Cardiac muscle cell (in vitro differentiated cells and primary cell): Measurements from ENCODE around the gene MEGF11. TPM values are rescaled to one million over a fixed set of nuclear protein-coding genes. Genes with fewer than 3 reads are reported as not detected.

Experiments used
- DNase-seq, 2 donors: peaks; one replicate each; pipeline versions ENCODE4 v3.0.0 to v3.0.0-alpha.2; 2010 to 2017; ENCODE audit warnings: low read depth in 1 of 2, low spot score in 1 of 2
- H3K27ac ChIP-seq: fragments of 200-600 bp; sonication (generic); 2 replicates; pipeline ENCODE4 v1.5.1; 2016
- H3K27me3 ChIP-seq: fragments of 200-600 bp; sonication (generic); 2 replicates; pipeline ENCODE4 v1.6.0; 2016; ENCODE audit warnings: control low read depth
- H3K36me3 ChIP-seq: fragments of 200-600 bp; sonication (generic); 2 replicates; pipeline ENCODE4 v1.5.1; 2016; ENCODE audit warnings: control low read depth
- H3K4me1 ChIP-seq: fragments of 200-600 bp; sonication (generic); 2 replicates; pipeline ENCODE4 v1.8.1; 2017; ENCODE audit warnings: low read depth, mild to moderate bottlenecking, mixed run types
- H3K4me3 ChIP-seq: fragments of 200-600 bp; sonication (generic); 2 replicates; pipeline ENCODE4 v1.5.1; 2016; ENCODE audit warnings: mild to moderate bottlenecking
- H3K9me3 ChIP-seq: fragments of 200-600 bp; sonication (generic); 2 replicates; pipeline ENCODE4 v1.5.1; 2017; ENCODE audit warnings: low read depth, mild to moderate bottlenecking, control low read depth
- polyA plus RNA-seq: library from polyadenylated mRNA; unstranded; fragments of >200 nt; fragmentation: Nextera tagmentation; extraction: Ambion mirVana; gene quantifications from 2 replicates; pipeline ENCODE4 v1.2.1, GENCODE V29; 2016
- total RNA-seq: library from RNA; depleted of rRNA; stranded (reverse); fragments of >200 nt; gene quantifications from 2 replicates; pipeline ENCODE4 v1.2.3, GENCODE V29; 2016
- TF ChIP-seq, protein P1 (sequence below): IDR thresholded peaks from 2 replicates; pipeline ENCODE4 v1.5.1; 2012; ENCODE audit warnings: low read depth, mild to moderate bottlenecking, low read length

The MEGF11 gene
- total and polyA plus RNA-seq, 2 experiments from 2014 or later = 0.30 TPM; not detected in 1

DNA sequence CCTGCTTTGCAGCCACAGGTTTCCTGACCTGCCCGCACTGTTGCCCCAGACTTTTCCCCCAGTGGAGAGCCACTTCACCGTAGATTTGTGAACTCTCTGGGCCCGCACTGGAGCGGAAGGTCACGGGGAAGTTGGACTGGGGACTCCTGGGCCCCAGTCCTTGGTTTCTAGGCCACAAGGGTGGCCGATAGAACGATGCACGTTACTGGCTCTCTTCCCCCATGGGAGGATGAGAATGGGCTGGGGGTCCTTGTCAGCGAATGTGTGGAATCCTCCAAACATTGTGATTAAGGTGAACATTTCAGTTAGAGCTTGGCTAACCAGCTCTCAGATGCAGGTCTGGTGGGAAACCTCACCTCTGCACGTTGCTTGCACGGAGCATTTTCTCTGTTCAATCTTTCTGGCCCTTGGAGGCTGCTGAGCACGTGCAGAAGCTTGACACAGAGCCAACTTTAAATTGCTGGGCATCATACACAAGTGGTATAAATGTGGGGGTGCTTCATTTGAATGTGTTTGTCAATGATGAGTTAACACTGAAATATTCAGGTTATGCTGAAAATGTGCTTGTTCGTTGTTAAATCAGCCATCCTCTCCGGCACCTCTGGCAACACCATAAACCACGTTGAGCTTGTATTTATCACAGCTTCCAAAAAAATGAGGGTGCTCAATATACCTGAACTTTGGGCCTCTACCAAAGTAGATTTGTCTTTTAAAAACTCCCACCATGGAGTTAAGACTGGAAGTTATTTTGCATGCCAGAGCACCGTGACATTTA is 40.8 kb upstream of the MEGF11 start:
- peaks cover 2% of the 10 kb centered on the region for H3K27me3 ChIP-seq
- peak; percentile 41 to 83 for DNase-seq
- H3K4me1 ChIP-seq = peaks cover 30% of the 10 kb centered on the region
- H3K9me3 ChIP-seq = no peaks in the 10 kb centered on the region
- peaks cover 3% of the 10 kb centered on the region for H3K36me3 ChIP-seq
- H3K4me3 ChIP-seq = peak overlapping the region; percentile 43
- peak overlapping the region; percentile 91 for H3K27ac ChIP-seq
- TF ChIP-seq, protein P1, sequence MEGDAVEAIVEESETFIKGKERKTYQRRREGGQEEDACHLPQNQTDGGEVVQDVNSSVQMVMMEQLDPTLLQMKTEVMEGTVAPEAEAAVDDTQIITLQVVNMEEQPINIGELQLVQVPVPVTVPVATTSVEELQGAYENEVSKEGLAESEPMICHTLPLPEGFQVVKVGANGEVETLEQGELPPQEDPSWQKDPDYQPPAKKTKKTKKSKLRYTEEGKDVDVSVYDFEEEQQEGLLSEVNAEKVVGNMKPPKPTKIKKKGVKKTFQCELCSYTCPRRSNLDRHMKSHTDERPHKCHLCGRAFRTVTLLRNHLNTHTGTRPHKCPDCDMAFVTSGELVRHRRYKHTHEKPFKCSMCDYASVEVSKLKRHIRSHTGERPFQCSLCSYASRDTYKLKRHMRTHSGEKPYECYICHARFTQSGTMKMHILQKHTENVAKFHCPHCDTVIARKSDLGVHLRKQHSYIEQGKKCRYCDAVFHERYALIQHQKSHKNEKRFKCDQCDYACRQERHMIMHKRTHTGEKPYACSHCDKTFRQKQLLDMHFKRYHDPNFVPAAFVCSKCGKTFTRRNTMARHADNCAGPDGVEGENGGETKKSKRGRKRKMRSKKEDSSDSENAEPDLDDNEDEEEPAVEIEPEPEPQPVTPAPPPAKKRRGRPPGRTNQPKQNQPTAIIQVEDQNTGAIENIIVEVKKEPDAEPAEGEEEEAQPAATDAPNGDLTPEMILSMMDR = no peak

DNA sequence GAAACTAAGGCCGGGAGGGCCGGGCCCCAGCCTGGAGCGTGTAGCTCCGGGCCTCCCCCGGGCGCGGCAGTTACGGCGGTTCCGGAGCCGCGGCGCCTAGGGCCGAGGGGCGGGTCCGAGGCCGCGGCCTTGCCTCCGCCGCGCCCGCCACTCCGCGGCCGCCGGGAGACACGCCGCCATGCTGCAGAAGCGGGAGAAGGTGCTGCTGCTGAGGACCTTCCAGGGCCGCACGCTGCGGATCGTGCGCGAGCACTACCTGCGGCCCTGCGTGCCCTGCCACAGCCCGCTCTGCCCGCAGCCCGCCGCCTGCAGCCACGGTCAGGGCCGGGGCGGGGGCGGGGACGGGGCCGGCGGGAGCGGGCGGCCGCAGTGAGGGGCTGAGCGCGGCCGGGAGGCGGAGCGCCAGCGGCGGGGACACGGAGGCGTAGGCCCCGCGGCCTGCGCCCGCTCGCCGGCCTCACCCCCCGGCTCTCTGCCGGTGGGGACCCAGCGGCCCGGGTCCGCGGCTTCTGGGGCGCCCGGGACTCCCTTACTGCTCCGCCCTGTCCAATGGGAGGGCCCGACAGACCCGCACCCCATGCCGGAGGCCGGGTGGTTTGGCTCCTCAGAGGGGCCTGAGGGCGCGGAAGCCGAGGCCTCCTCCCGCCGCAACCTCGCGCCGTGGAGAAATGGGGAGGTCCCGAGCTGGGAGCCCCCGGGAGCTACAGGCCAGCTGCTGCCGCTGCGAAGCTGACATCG is 40.0 kb upstream of the MEGF11 start, which contains the start of gene DIS3L:
TSS of gene DIS3L (plus strand) at position 150 of the 738 bp plus-strand sequence. CDS start at position 179, 29 bp downstream.
- DNase-seq = peak; percentile 77
- Histone ChIP-seq H3K36me3 (peaks cover 3% of the 10 kb centered on the region), H3K27me3 (peaks cover 2% of the 10 kb centered on the region), H3K4me3 (peak within 1 kb of the TSS; percentile 43), H3K4me1 (peaks cover 30% of the 10 kb centered on the region), H3K27ac (peak within 1 kb of the TSS; percentile 91), H3K9me3 (no peaks in the 10 kb centered on the region)
- TF ChIP-seq, protein P1 = no peak

DNA sequence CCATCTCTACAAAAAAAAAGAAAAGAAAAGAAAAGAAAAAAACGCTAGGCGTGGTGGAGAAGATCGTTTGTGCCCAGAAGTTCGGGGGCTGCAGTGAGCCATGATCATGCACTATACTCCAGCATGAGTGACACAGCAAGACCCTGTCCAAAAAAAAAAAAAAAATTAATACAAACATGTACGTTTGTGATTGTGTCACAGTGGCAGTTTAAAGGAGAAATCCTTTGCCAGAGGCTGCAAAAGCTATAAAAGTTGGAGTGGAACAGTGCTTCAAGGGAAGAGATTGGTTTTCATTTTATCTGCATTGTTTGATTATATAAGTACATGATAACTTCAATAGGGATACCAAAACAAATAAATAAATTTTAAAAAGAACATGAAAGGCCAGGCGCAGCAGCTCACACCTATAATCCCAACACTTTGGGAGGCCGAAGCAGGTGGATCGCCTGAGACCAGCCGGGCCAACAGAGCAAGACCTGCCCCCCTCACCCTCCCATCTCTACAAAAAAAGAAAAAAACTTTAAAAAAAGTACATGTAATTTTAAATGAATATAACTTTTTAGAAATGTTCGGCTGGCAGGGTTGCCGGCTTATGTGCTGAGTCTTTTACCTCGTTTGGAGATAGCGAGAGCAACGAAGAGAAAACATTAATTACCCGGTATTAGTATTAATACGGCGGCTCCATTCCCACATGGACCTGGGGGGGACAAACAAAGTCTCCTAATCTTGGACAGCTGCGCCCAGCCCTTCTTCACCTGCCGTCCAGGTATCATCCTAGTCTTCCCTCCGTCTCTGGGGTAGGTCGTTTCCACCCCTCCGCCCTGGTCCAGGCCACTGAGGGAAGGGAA is 39.2 kb upstream of the MEGF11 start:
- Histone ChIP-seq H3K27me3 (peaks cover 2% of the 10 kb centered on the region), H3K9me3 (no peaks in the 10 kb centered on the region), H3K27ac (peak overlapping the region; percentile 91), H3K36me3 (no peaks in the 10 kb centered on the region), H3K4me3 (peak overlapping the region; percentile 43), H3K4me1 (peaks cover 30% of the 10 kb centered on the region)
- TF ChIP-seq, protein P1 = no peak
- DNase-seq = no peak

DNA sequence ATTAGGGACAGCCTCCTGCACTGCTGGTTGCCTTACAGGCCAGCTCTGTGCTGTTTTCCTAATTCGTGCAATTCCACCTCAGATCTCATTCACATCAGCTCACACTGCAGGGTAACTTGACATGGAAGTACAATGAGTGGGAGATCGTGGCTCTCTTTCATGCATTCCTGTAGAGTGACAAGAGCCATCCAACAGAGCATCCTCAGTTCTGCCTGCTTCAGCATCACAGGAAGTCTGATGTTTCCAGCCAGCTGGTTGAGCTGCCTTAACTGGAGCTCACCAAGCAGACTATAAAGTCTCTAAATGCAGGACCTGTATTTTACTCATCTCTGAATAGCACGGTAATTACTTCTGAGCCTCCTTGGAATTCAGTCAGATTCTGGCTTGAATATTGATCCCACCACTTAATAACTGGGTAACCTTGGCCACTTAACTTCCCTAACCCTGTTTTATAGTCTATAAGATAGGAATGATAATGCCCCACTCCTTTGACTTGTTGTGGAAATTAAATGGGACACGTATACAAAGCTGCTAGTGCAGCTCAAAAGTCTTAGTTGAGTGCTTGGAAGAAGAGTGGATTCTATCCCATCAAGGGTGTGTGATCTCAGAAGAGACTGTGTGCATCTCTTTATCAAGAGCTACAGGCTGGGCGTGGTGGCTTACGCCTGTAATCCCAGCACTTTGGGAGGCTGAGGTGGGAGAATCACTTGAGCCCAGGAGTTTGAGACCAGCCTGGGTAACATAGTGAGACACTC is 38.4 kb upstream of the MEGF11 start:
- Histone ChIP-seq H3K36me3 (no peaks in the 10 kb centered on the region), H3K27me3 (peaks cover 2% of the 10 kb centered on the region), H3K27ac (no peak overlapping the region), H3K4me3 (no peak overlapping the region), H3K4me1 (peaks cover 30% of the 10 kb centered on the region), H3K9me3 (no peaks in the 10 kb centered on the region)
- TF ChIP-seq, protein P1 = no peak
- no peak for DNase-seq
